IPS-NIHi11 (cell line): ENCODE measurements around the gene CBX8.

Experiments used
- DNase-seq: peaks from one replicate; pipeline ENCODE4 v3.0.0; 2012; ENCODE audit warnings: mixed read lengths, low spot score

Gene CBX8

DNA sequence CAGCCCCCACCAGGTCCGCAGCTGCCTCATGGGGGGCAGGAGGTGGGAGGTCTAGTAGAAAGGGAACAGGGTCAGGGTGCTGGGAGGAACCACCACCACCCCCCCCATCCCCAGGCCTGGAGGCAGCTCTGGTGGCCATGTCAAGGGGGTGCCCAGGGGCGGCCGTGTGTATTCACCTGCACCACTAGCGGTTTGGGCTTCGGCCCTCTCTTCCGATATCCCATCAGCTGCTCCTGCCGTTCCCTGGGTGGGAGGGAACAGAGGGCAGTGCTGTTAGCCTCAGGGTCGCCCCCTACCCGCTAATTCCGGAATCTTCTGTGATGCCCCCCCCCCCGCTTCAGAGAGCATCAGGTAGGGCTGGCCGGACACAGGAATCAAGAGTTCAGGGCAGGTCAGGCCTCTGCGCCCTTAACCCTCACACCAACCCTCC is 38.6 kb upstream of the CBX8 start:
- no peak for DNase-seq

DNA sequence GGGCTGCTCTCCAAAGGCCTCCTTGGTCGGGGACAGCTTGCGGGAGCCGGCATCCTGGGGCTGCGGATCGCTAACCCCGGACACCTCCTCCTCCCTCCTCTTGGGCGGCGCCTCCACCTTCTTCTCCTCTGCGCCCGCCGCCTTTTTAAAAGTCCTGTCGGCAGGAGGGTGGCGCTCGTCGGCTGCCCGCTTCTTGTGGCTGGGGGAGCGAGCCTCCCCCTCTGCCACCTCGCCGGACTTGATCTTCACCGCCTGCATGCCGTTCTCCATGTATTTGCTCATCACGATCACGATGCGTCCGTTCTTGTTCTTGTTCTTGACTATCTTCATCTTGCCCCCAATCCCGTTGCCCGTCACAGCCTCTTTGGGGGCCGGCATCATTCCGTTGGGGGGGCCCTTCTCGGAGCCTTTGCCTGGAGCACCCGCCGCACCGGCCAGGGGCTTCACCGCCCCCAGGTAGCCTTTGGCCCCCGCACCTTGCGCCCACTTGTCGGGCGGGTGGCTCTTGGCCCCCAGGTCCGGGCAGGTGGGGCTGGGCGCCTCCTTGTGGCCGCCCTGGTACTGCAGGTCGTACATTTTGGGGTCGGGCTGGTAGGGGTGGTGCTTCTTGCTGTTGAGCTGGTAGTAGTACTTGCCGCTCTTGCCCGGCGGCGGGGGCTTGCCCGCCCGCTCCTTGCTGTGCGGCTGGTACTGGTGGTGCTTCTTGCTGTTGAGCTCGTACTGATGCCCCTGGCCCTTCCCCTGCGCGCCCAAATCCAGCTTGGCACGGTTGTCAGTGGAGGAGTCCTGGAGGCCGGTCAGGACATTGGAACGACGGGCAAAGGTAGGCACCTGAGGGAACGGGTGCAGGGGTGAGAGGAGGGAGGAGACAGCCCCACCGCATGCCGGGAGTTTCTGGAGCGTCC is 37.9 kb upstream of the CBX8 start:
- DNase-seq, result peak; percentile 62

DNA sequence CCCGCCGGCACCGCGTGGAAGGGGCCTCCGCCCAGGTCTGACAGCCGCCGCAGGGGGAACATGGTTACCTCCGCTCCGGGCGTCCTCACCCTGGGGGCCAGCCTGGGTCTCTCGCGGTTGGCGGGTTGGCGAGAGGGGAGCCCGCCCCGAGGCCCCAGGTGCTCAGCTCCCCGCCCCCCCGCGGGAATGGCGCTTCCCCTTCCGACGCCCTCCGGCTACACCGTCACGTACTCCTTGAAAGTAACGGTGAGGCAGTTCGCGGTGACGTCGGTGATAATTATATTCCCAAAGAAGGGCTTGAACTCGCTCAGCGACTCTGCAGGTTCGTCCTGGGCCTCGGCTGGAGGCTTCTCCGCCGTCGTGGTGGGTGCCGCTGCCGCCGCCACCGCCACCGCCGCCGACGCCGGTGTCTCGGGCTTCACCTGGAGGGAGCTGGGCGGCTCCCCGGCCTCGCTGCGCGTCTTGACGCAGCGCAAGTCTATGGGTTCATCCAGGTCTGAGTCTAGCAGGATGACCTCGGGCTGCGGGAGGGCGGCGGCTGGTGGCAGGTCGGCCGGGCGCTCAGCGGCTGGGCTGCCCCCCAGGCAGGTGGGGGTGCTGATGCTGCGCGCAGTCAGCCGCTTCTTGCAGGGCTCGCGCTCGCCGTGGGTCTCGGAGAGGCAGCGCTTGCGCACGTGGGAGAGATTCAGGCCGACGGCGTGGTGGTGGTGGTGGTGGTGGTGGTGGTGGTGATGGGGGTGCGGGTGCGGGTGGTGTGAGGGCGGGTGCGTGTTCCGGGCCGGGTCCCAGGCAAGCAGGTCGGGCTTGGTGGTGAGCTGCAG is 37.1 kb upstream of the CBX8 start:
- no peak for DNase-seq

DNA sequence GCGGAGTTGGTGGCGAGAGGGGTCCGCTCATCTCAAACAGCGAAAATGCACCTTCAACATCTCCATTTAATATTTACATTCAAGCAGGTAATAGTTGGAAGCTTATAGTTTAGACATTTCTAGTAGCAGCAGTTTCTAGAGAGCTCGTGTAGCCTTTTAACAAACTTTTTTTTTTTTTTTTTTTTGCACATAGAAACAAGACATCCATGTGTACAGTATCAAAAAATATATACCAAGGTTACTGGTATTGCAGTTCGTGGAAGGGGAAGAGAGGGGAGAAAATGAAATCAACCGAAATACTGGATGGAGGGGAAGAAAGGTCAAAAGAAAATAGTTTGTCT is 36.2 kb upstream of the CBX8 start:
- no peak for DNase-seq

DNA sequence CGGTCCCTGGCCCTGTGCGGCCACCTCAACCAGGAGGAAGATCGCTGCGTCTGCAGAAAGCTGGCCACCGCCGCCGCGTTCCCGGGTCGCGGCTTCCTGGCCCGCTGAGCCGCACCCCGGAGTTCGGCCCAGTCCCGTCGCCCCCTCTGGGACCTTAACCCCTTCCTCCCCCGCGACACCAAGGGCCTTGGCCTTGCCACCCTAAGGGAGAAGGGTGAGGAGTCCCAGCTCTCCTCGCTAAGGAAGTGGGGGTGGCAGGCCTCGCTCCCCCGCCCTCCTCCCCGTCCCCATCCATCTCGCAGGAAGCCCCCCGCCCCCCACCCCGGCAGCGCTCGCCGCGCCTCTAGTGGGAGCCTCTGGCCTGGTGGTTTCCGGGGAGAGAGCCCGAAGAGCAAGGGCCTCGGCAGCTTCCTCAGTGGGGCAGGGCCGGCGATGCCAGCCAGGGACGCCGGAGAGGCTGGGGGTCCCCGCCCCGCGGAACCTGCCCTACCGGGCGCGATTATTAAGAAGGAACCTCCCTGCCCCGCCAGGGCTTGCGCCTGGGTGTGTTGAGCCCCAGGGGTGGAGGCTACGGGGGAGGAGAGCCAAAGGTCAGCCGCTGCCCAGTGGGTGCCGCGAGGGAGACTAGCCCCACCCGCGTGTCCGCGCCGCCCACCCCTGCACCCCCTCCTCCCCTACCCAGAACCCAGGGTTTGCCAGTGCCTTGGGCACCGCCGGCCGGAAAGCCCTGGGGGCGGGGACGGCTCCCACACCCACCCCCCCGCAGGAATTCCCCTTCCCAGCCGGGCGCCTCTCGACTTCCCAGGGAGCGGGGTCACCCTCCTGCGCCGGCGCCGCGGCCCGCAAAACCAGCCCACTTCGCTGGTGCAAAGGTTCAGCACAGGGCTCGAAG is 35.6 kb upstream of the CBX8 start:
- peak; percentile 73 for DNase-seq

DNA sequence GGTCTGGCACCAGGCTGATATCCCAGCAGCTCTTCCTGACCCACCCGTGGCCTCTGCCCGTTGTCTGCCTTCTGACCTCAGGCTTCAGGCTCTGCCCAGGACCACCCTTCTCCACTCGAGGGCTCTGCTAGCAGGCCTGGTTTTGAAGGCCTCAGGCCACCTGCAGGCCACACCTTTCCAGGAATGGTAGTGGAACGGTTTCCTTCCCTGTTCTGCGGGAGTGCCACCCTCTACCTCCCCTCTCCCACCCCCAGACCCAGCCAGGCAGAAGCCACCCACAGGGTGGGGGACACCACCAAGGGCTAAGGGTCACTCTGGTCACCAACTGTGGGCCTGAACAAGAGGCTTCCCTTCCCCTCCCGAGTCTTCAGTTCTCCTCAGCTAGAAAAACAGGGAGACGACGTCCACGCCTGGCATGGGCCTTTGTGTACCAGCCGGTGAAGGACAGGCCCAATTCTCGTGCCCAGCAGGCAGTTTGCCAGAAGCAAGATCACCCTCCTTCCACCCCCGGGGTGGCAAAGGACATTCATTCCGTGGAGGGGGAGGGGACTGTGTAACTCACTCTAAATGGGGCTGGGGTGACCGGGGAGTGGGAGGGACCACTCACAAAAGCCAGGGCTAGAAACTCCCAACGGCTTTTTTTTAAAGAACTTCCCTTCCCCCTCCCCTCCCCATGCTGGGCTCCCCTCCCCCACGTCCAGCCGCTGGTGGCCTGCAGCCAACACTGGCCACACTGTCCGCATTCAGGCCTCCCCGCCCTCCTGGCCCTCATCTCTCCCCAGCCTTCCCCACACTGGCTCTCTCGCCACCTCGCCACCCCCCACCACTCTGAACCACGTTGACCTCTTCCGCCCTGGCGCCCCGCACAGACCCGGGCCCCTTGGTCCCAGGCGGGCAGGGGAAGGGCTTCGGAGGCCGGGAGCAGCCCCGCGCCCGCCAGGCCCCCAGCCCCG is 34.7 kb upstream of the CBX8 start:
- DNase-seq, result peak; percentile 49

DNA sequence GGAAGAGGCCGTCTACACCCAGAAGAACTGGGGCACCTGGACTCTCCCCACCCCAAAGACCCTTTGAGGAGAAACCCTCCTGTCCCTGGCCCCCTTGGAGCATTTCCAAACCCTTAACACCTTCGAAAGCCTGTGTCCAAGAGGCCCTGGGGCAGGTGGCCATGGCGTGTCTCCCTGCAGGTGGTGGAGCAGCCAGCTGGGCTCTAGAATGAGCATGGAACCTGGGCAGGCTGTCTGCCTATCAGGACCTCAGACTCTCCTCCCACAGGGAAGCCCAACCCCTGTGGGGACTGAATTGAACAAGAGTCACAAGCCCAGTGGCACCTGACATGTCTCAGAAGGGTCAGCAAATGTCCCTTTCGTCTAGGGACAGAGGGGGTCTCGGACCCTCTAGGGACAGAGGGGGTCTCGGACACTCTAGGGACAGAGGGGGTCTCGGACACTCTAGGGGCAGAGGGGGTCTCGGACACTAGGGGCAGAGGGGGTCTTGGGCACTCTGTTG is 33.9 kb upstream of the CBX8 start:
- DNase-seq, result no peak

DNA sequence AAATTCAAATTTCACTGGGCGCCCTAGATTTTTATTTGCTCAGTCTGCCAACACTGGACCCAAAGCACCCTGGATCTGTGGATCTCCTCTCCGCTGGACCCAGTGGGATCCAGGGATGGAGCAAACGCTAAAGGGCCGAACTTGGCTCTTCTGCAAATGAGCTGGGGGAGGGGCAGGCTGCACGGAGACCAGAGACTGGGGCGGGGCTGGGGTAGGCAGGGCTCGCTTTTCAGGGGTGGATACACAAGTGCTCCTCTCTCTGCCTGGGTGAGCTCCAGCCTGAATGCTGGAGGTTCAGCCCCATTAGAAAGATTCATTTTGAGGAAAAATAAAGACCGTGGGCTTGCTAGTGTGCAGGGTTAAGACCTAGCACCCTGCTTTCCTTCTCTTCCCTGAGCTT is 33.4 kb upstream of the CBX8 start:
- no peak for DNase-seq

DNA sequence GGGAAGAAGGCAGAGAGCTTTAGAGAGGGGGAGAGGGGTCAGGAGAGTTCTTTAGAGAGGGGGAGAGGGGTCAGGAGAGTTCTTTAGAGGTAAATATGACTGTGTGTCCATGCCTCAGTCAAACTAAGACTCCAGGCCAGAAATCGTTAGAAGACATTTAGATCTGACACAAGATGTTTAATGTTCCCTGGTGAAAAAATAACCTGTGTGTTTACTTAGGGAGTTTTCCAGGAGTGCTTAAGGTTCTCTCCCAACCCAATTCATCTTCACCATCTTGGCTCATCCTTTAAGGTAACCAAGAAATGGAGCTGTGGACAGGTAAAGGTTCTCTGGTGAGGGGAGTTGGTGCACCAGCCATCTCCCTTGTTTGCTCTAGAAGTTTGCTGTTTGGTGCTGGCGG is 32.6 kb upstream of the CBX8 start:
- DNase-seq, result no peak

DNA sequence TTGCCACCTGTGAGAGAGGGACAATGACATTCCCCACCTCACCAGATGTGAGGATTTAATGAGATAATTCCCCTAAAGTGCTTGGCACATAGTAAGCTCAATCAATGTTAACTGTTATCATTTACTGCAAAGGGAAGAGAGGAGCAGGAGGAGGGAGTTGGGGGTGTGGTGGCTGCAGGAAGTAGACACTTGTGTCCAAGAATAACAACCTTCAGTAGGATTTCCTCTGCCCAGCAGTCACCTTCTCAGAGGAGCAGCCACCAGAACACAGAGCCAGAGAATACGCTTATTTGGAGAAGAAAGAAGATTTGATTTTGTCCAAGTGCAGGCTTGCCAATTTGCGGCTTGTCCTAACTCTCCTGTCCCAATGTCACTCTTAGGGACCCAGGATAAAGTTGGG is 32.1 kb upstream of the CBX8 start:
- no peak for DNase-seq

DNA sequence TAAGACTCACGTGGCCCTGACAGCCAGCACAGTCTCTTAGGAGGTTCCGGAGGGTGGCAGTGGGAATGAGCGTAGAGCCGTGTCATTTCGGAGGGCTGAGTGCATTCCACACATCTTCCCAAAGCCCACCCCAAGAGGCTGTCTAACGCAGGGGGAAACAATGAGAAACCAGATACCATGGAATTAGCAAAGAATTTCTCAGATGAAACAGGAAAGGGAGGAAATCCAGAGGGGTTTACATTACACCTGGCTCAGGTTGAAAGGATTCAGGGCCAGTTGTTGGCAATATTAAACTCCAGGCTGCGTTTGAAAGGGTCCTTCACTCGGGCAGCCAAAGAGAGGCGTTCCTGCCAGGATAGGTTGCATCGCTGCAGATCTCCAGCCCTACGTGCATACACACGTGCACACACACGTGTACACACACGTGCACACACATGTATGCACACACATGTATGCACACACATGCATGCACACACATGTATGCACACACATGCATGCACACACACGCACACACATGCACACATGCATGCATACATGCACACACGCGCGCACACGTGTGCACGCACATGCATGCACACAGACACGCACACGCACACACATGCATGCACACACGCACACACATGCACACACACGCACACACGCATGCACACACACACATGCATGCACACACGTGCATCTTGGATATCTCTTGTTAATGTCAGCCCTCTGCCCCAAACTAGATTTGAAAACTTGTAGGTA is 30.1 kb upstream of the CBX8 start:
- DNase-seq, result no peak

DNA sequence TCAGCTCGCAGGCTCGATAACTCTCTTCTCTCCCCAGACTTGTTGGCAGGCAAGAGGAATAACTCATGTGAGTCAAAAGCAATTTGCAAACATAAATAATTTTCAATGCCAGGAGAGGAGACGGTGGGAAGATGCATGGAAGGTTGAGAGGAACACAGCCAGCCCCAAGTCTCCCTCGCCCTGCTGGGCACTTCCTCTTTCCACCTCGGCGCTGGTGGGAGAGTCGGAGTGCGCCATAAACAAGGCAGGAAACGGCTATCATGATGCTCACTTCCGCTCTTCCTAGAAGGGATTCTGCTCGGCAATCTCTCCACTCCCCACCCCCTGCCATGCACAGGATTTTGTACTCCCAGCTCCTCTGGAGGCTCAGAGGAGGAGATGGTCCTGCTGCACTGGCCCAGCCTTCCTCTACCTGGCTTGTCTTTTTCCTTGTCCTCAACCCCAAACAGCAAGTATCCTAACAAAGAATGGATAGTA is 29.4 kb upstream of the CBX8 start:
- no peak for DNase-seq

DNA sequence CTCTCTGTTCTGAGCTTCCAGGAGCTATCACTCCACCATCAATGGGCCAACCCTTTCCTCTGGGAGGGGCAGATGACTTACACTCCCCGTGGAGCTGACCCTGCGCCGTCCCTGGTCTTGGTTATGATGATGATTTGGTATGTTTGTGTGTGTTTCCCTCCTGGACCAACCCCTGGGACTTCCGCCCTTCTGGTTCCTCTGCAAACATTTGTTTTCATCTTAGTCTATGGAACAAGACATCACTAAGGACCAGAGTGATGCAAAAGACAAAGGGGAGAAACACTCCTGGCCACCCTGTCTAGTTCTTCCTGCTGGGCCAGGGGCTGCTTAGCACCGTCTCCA is 28.7 kb upstream of the CBX8 start:
- DNase-seq, result no peak

DNA sequence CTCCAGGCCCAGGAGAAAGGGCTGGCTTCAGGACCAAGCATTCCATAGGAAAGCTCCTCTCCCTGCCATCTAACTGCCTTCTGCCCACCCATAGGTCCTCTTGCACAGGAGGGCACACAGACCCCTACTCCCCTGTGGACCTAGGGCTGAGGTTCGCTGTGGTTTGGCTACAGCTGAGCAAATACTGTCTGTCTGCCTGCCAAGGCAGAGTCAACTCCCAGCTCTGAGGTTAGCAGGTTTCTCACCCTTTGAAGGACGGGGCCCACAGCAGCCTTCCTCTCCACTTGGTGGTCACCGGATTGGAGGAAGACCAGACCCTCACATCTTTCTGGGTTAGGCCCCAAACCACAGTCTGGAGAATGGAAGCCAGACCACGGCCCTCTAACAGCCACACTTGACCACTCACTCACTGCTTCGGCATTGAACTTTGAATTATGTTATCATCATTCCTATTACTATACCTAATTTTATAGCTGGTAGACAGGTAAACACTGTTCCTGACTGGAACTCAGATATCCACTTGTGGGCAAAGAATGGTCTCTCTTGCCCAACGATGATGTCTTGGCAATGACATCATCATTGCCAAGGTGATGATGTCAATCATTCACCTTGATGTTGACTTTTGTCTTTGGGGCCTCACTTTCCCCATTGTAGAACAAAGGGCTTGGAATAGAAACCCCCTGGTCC is 28.2 kb upstream of the CBX8 start:
- no peak for DNase-seq

DNA sequence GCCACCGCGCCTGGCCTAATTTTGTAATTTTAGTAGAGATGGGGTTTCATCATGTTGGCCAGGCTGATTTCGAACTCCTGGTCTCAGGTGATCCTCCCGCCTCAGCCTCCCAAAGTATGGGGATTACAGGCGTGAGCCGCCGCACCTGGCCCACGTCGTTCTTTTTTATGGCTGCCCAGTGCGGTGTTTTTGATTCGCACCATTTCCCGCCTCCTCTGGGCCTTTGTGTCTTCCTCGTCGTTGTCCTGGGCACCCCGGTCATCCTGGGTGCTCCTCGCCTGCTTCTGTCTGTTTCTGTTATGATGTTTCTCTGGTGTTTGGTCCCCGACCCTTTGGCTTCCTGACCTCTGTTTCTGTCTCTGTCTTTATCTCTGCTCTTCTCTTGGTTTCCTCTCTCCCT is 27.4 kb upstream of the CBX8 start:
- no peak for DNase-seq

DNA sequence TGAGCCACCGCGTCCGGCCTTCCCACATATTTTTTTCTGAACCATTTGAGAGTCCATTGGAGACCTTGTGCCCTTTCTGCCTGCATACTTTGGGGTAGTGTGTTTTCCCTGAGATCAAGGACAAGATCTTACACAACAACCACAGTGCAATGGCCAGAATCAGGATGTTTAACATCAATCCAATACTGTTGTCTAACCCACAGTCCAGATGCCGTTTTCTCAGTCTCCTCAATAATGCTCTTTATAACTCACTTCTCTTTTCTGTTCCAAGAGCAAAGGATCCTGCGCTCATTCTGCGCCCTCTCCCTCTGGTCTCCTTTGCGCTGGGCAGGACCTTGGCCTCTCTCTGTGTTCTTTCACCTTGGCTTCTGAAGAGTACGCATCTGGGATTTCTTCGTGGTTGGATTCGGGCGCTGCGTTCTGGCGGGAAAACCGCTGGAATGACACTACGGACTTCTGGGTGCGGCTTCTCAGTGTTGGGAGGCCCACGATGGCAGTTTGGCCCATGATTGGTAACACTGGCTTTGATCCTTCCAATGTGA is 25.8 kb upstream of the CBX8 start:
- no peak for DNase-seq

DNA sequence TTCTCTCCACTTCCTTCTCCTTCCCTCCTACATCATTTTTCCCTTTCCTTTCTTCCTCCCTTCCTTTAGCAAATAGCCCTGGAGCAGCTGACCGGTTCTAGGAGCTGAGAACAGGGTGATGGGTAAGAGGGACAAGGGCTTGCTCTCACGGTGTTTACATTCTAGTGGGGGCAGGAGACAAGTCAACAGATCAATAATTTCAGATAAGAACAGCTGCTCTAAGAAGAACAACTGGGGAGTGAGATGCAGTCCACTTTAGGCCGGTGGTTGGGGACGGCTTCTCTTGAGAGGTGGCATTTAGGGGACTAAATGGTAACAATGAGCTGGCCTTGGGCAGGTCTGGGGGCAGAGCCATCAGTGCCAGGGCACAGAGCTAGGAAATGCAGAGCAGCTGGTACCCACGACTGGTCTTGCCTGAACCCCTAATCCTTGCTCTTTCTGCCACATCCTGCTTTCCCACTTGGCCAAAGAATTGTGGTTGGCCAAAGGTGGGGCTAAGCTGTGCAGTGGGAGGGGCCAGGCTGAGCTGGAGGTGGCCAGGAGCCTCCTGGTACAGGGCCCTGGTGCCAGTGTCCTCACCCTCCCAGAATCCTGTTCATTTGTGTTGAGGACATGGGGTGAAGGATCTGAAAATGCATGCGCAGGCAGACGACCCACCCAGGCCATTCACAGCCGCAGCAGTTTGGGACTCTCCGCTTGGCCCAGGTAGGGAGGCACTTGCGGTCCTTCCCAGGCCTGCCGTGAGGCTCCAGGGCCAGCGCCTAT is 24.6 kb upstream of the CBX8 start:
- DNase-seq, result no peak

DNA sequence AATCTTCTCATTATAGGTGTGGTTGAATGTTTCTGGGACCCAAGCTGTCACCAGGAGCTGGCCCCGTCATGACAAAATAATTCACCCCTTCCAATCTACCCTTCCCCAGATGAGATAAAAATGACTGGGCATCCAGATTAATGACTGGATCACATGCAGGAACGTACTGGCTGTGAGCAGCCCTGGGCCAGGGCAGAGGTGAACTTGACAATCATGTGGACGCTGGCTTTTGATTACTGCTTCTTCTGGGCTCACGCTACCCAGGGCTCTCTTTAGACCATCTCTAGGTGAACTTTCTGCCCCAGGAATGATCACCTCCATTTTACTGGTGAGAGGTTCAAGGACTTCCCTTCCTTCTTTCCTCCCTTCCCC is 24.1 kb upstream of the CBX8 start:
- DNase-seq, result no peak
